GM12878 (cell line): ENCODE measurements around the gene DNTTIP2. TPM values are rescaled to one million over a fixed set of nuclear protein-coding genes. Genes with fewer than 3 reads are reported as not detected.
A peak's percentile ranks its signal among the peaks of the same experiment; 100 is the strongest.

ENCODE experiments used
- BMI1 ChIP-seq: fragments of 450-650 bp; IDR thresholded peaks from 2 replicates; pipeline ENCODE4 v1.6.1; 2016; ENCODE audit warnings: mild to moderate bottlenecking, moderate library complexity, borderline replicate concordance
- CBX5 ChIP-seq: sonication (generic); IDR thresholded peaks from 2 replicates; pipeline ENCODE4 v1.6.1; 2016; ENCODE audit warnings: low read depth, moderate library complexity, mild to moderate bottlenecking, inconsistent platforms
- CEBPZ ChIP-seq: fragments of 150-350 bp; IDR thresholded peaks from 2 replicates; pipeline ENCODE4 v1.6.1; 2016; ENCODE audit warnings: low read depth, low read length
- CTCF ChIP-seq, 3 experiments: IDR thresholded peaks in 2 of 3; conservative IDR thresholded peaks in 1 of 3; 2 replicates each; pipeline ENCODE4 v1.5.1; 2011; ENCODE audit warnings: low read depth in 3 of 3, low read length in 3 of 3, mild to moderate bottlenecking in 3 of 3, control low read depth in 2 of 3, moderate library complexity in 2 of 3, inconsistent platforms in 1 of 3, mixed read lengths in 1 of 3; ENCODE audit not compliant: control insufficient read depth in 2 of 3, insufficient read depth in 1 of 3; ENCODE audit errors: extremely low read depth in 1 of 3
- E4F1 ChIP-seq: fragments of 450-650 bp; IDR thresholded peaks from 2 replicates; pipeline ENCODE4 v1.6.1; 2018; ENCODE audit warnings: borderline replicate concordance, mild to moderate bottlenecking; ENCODE audit not compliant: partially characterized antibody
- EED ChIP-seq: sonication (generic); IDR thresholded peaks from 2 replicates; pipeline ENCODE4 v1.6.1; 2016; ENCODE audit warnings: antibody characterized with exemption, low read depth
- LARP7 ChIP-seq: fragments of 450-650 bp; IDR thresholded peaks from 2 replicates; pipeline ENCODE4 v1.6.1; 2017; ENCODE audit warnings: mild to moderate bottlenecking
- MXI1 ChIP-seq: fragments of 150-350 bp; IDR thresholded peaks from 2 replicates; pipeline ENCODE4 v1.6.1; 2011; ENCODE audit warnings: low read depth, mild to moderate bottlenecking, inconsistent platforms, low read length, improper control_type of control experiment
- MYC ChIP-seq: IDR thresholded peaks from 2 replicates; pipeline ENCODE4 v1.6.1; 2011; ENCODE audit warnings: mild to moderate bottlenecking, low read length, moderate library complexity, inconsistent platforms; ENCODE audit not compliant: insufficient read depth, insufficient replicate concordance, insufficient read length, severe bottlenecking
- NBN ChIP-seq: fragments of 450-650 bp; IDR thresholded peaks from 2 replicates; pipeline ENCODE4 v1.6.1; 2016
- PAX5 ChIP-seq: IDR thresholded peaks from 2 replicates; pipeline ENCODE4 v1.6.1; 2011; ENCODE audit warnings: low read depth, low read length, borderline replicate concordance
- POLR2A ChIP-seq: IDR thresholded peaks from 2 replicates; pipeline ENCODE4 v1.6.1; 2011; ENCODE audit warnings: low read depth, mild to moderate bottlenecking, low read length
- RUNX3 ChIP-seq: IDR thresholded peaks from 2 replicates; pipeline ENCODE4 v1.6.1; 2012; ENCODE audit warnings: low read length, inconsistent platforms
- SMARCA5 ChIP-seq: fragments of 450-650 bp; IDR thresholded peaks from 2 replicates; pipeline ENCODE4 v1.6.1; 2017; ENCODE audit warnings: mild to moderate bottlenecking
- SMC3 ChIP-seq: IDR thresholded peaks from 2 replicates; pipeline ENCODE4 v1.6.1; 2011; ENCODE audit warnings: low read length, improper control_type of control experiment, borderline replicate concordance
- YBX1 ChIP-seq: fragments of 450-650 bp; IDR thresholded peaks from 2 replicates; pipeline ENCODE4 v1.6.1; 2016; ENCODE audit warnings: antibody characterized with exemption
- YY1 ChIP-seq: IDR thresholded peaks from 2 replicates; pipeline ENCODE4 v1.6.1; 2011; ENCODE audit warnings: low read depth, mild to moderate bottlenecking, low read length
- ZBED1 ChIP-seq: IDR thresholded peaks from 2 replicates; pipeline ENCODE4 v1.6.1; 2016; ENCODE audit warnings: borderline replicate concordance
- ZBTB40 ChIP-seq: fragments of 450-650 bp; IDR thresholded peaks from 2 replicates; pipeline ENCODE4 v1.6.1; 2016; ENCODE audit warnings: mild to moderate bottlenecking, moderate library complexity, borderline replicate concordance
- polyA plus RNA-seq, 11 experiments: library from polyadenylated mRNA; depleted of rRNA in 4 of 11; unstranded in 6 of 11; stranded (reverse) in 5 of 11; fragments of >200 nt; fragmentation: Nextera tagmentation in 4 of 11; fragmentation: Illumina TruSeq in 1 of 11; extraction: Ambion mirVana in 4 of 11; extraction: Trizol in 1 of 11; gene quantifications; 1 replicate in 1 of 11; 2 replicates in 10 of 11; pipeline versions ENCODE4 v1.2.1 to v1.2.3, GENCODE V29; 2011 to 2016; ENCODE audit warnings: inconsistent platforms in 2 of 11, missing spikeins in 2 of 11, low read depth in 1 of 11
- total RNA-seq, 4 experiments: library from RNA; depleted of rRNA in 3 of 4; stranded (reverse); fragments of >200 nt in 3 of 4; fragmentation: Illumina TruSeq in 1 of 4; extraction: Trizol in 1 of 4; gene quantifications; 2 replicates each; pipeline versions ENCODE4 v1.2.1 to v1.2.3, GENCODE V29; 2013 to 2021

Gene DNTTIP2
- total and polyA plus RNA-seq, 10 of the 15 experiments (the other 5 are each of a cell fraction or from before 2014, with no cell fraction given), result 34.3 to 99.2 (median 74.9) TPM

- no peak for TF ChIP-seq CEBPZ
- TF ChIP-seq ZBED1, result no peak
- TF ChIP-seq CBX5, result no peak
- TF ChIP-seq BMI1, result no peak
- TF ChIP-seq EED, result no peak
- TF ChIP-seq NBN, result 0 out of 2 replicates have a peak, but pooled peaks have one; percentile 46
- no peak for TF ChIP-seq MXI1
- no peak for TF ChIP-seq MYC
- TF ChIP-seq LARP7, result no peak
- peak; percentile 67 for TF ChIP-seq SMC3
- no peak for TF ChIP-seq YBX1
- no peak for TF ChIP-seq ZBTB40
- no peak for TF ChIP-seq E4F1
- peak; percentile 65 to 79 (median 77) for TF ChIP-seq CTCF (IDR thresholded peaks at IDR 0.05 in 2 of 3, conservative IDR thresholded peaks at IDR 0.05 in 1 of 3; ENCODE audit: control insufficient read depth in 2 of 3, extremely low read depth in 1 of 3, insufficient read depth in 1 of 3, low read depth in 3 of 3, low read length in 3 of 3)
- peak; percentile 57 for TF ChIP-seq YY1
- no peak for TF ChIP-seq PAX5
- no peak for TF ChIP-seq POLR2A
- TF ChIP-seq RUNX3, result peak; percentile 47
- TF ChIP-seq SMARCA5, result peak; percentile 56; the same call in 1 of the 2 replicates
Observed at GRCh38 chr1:93844262-93845045, 34.6 kb downstream of the DNTTIP2 start (continued).
